ENCODE results near the gene DNAJB8. TPM values are rescaled to one million over a fixed set of nuclear protein-coding genes. Genes with fewer than 3 reads are reported as not detected.

DNAJB8 gene
- total RNA-seq, 2 experiments from 2014 or later = not detected

- no peak for DNase-seq
- ChIA-PET POLR2A (no interaction called here), CTCF (no interaction called here)
- no peak overlapping the region for H3K27ac Mint-ChIP-seq
- H3K9me3 Mint-ChIP-seq = no peaks in the 10 kb centered on the region
- H3K36me3 Mint-ChIP-seq = no peaks in the 10 kb centered on the region
- peaks cover 14% of the 10 kb centered on the region for H3K4me1 Mint-ChIP-seq (ENCODE audit: low read depth)
- intact Hi-C loops (cut with micrococcal nuclease) = no loop called here
- no peak overlapping the region for H3K4me3 Mint-ChIP-seq
- H3K27me3 Mint-ChIP-seq = peaks cover 54% of the 10 kb centered on the region
Measured at GRCh38 chr3:128480278-128480677, 13.6 kb upstream of the DNAJB8 start.

DNA sequence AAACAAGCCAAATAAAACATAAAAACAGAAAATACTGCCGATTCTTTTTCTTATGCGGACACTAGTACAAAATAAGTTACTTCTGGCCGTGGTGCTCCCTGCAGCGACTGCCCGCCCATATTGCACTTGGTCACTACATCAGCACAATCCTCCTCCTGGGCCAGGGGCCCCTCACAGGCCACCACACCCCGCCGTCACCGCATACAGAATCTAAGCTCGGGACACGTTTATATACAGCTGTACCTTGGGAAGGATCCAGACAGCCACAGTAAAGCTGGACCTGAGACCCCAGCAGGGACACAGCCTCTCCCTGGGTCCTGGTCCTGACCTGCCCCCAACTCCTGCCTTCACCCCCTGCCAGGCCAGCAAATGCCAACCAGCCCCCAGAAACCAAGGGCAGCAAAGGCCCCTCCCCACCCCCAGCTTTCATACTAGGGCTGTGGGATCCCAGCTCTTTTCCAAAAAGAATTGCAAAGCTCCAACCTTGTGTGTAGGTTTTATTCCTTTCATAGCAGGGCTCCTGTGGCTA lies 12.9 kb upstream of the DNAJB8 start:
- peaks cover 14% of the 10 kb centered on the region for H3K4me1 Mint-ChIP-seq (ENCODE audit: low read depth)
- no peaks in the 10 kb centered on the region for H3K9me3 Mint-ChIP-seq
- H3K27me3 Mint-ChIP-seq = peaks cover 47% of the 10 kb centered on the region
- no peak overlapping the region for H3K4me3 Mint-ChIP-seq
- CTCF ChIA-PET = no interaction called here
- no peak for DNase-seq
- no peak overlapping the region for H3K27ac Mint-ChIP-seq
- no peaks in the 10 kb centered on the region for H3K36me3 Mint-ChIP-seq
- POLR2A ChIA-PET = no interaction called here
- intact Hi-C loops (cut with micrococcal nuclease) = no loop called here

- no peak overlapping the region for H3K27ac Mint-ChIP-seq
- H3K9me3 Mint-ChIP-seq = no peaks in the 10 kb centered on the region
- no peaks in the 10 kb centered on the region for H3K36me3 Mint-ChIP-seq
- peaks cover 12% of the 10 kb centered on the region for H3K4me1 Mint-ChIP-seq (ENCODE audit: low read depth)
- H3K27me3 Mint-ChIP-seq = peaks cover 39% of the 10 kb centered on the region
- H3K4me3 Mint-ChIP-seq = no peak overlapping the region
- DNase-seq = no peak
- ChIA-PET POLR2A (no interaction called here), CTCF (no interaction called here)
- intact Hi-C loops (cut with micrococcal nuclease) = no loop called here
Measured at GRCh38 chr3:128478576-128479506, 12.2 kb upstream of the DNAJB8 start.

DNA sequence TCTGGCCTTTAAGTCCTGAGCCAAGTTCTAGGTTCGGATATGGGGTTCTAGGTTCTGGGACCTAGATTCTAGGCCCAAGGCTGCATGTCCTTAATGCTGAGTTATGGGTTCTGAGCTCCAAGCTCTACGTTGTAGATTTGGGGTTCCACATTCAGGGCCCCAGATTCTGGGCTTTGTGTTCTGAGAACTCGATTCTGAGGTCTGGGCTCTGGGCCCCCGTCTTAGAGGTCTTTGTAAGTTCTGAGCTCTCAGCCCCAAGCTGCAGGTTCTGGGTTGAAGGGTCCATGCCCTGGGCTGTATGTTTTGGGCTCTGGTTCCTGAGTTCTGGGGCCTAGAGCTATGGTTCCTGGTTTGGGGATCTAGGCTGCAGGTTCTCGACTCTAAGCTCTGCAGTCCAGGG lies 10.0 kb upstream of the DNAJB8 start:
- Mint-ChIP-seq H3K27ac (no peak overlapping the region), H3K4me1 (ENCODE audit: low read depth) (no peaks in the 10 kb centered on the region), H3K36me3 (no peaks in the 10 kb centered on the region), H3K9me3 (no peaks in the 10 kb centered on the region), H3K4me3 (no peak overlapping the region), H3K27me3 (peaks cover 27% of the 10 kb centered on the region)
- POLR2A ChIA-PET = no interaction called here
- intact Hi-C loops (cut with micrococcal nuclease) = no loop called here
- DNase-seq = no peak
- CTCF ChIA-PET = interaction anchor here (0.7 to 1.0 kb wide), 3 partner anchors 21 to 518 kb away, joined by 3 read pairs; no protein-coding TSS in a partner anchor

- Mint-ChIP-seq H3K4me3 (no peak overlapping the region), H3K27ac (no peak overlapping the region), H3K27me3 (peaks cover 27% of the 10 kb centered on the region), H3K9me3 (no peaks in the 10 kb centered on the region), H3K4me1 (ENCODE audit: low read depth) (no peaks in the 10 kb centered on the region), H3K36me3 (no peaks in the 10 kb centered on the region)
- no peak for DNase-seq
- ChIA-PET POLR2A (no interaction called here), CTCF (no interaction called here)
- intact Hi-C loops (cut with micrococcal nuclease) = no loop called here
Measured at GRCh38 chr3:128475355-128475754, 8.7 kb upstream of the DNAJB8 start.

- H3K27ac Mint-ChIP-seq = no peak overlapping the region
- ChIA-PET POLR2A (no interaction called here), CTCF (no interaction called here)
- peaks cover 22% of the 10 kb centered on the region for H3K27me3 Mint-ChIP-seq
- no peak overlapping the region for H3K4me3 Mint-ChIP-seq
- H3K9me3 Mint-ChIP-seq = no peaks in the 10 kb centered on the region
- no peaks in the 10 kb centered on the region for H3K4me1 Mint-ChIP-seq (ENCODE audit: low read depth)
- H3K36me3 Mint-ChIP-seq = no peaks in the 10 kb centered on the region
- DNase-seq = no peak
- intact Hi-C loops (cut with micrococcal nuclease) = no loop called here
Measured at GRCh38 chr3:128473737-128474136, 7.0 kb upstream of the DNAJB8 start.

DNA sequence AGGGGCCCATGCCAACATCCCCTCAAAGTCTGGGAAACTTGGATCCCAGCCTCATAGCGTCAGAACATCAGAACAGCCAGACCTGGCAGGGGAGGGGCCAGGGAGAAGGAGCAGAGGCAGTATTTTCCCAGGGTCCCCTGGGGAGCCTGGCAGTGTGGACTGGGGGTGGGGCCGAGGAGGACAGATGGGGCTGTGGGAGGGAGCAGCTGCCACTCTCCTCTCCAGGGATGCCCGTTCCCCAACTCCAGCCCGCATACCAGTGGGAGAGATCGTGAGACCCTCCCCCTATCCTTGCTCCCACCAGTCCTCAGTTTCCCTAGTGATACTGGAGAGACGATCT lies 6.5 kb upstream of the DNAJB8 start:
- Mint-ChIP-seq H3K4me3 (no peak overlapping the region), H3K4me1 (ENCODE audit: low read depth) (no peaks in the 10 kb centered on the region), H3K36me3 (no peaks in the 10 kb centered on the region), H3K9me3 (no peaks in the 10 kb centered on the region), H3K27ac (no peak overlapping the region), H3K27me3 (peaks cover 17% of the 10 kb centered on the region)
- ChIA-PET CTCF (no interaction called here), POLR2A (no interaction called here)
- intact Hi-C loops (cut with micrococcal nuclease) = no loop called here
- DNase-seq = no peak

DNA sequence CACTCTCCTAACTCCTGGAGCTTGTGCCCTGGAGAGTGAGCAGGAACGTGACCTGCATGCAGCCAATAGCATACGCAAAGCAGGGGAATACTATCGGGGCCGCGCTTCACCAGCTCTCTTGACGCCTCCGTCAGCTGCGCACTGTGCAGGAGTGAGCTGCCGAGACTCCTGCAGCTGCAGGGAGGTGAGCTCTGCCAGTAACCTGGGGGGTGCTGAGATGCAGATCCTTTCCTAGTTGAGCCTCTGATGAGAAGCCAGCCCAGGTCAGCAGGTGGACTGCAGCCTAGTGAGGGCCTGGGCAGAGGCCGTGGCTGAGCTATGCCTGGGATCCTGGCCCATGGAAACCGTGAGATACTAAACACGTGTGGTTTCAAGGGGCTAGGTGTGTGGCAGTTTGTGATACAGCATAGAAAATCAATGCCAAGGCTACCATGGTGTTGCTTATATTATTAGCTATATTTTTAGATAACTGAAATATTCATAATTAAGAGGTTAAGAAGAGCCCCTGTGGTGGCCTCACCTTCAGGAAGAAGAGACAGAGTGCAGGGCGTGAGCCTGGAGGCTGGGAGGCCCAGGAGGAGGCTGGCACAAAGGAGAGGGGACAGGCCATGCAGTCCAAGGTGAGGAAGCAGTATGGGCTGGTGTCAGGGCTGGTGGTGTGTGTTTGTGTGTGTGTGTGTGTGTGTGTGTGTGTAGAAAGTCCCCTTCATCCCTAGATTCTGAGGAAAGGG lies 5.9 kb upstream of the DNAJB8 start:
- no peaks in the 10 kb centered on the region for H3K36me3 Mint-ChIP-seq
- H3K4me3 Mint-ChIP-seq = no peak overlapping the region
- intact Hi-C loops (cut with micrococcal nuclease) = no loop called here
- H3K4me1 Mint-ChIP-seq (ENCODE audit: low read depth) = no peaks in the 10 kb centered on the region
- peaks cover 13% of the 10 kb centered on the region for H3K27me3 Mint-ChIP-seq
- ChIA-PET POLR2A (interaction anchor here (0.5 kb wide), 1 partner anchor 51 kb away, joined by 3 read pairs; no protein-coding TSS in a partner anchor), CTCF (interaction anchor here (0.6 kb wide), 1 partner anchor 25 kb away, joined by 3 read pairs; no protein-coding TSS in a partner anchor)
- no peak overlapping the region for H3K27ac Mint-ChIP-seq
- H3K9me3 Mint-ChIP-seq = no peaks in the 10 kb centered on the region
- no peak for DNase-seq

- CTCF ChIA-PET = no interaction called here
- H3K27ac Mint-ChIP-seq = no peak overlapping the region
- H3K4me3 Mint-ChIP-seq = no peak overlapping the region
- intact Hi-C loops (cut with micrococcal nuclease) = no loop called here
- no peak for DNase-seq
- no peaks in the 10 kb centered on the region for H3K36me3 Mint-ChIP-seq
- peaks cover 9% of the 10 kb centered on the region for H3K4me1 Mint-ChIP-seq (ENCODE audit: low read depth)
- POLR2A ChIA-PET = no interaction called here
- no peaks in the 10 kb centered on the region for H3K9me3 Mint-ChIP-seq
- peaks cover 17% of the 10 kb centered on the region for H3K27me3 Mint-ChIP-seq
Measured at GRCh38 chr3:128471720-128472119, 5.0 kb upstream of the DNAJB8 start.

GRCh38 chr3:128471110-128471509 lies 4.4 kb upstream of the DNAJB8 start:
- intact Hi-C loops (cut with micrococcal nuclease) = no loop called here

GRCh38 chr3:128470134-128470899 lies 3.6 kb upstream of the DNAJB8 start:
- H3K4me3 Mint-ChIP-seq = no peak overlapping the region
- no peak for DNase-seq
- H3K27ac Mint-ChIP-seq = no peak overlapping the region
- ChIA-PET POLR2A (no interaction called here), CTCF (no interaction called here)
- H3K36me3 Mint-ChIP-seq = no peaks in the 10 kb centered on the region
- intact Hi-C loops (cut with micrococcal nuclease) = no loop called here
- peaks cover 25% of the 10 kb centered on the region for H3K27me3 Mint-ChIP-seq
- peaks cover 9% of the 10 kb centered on the region for H3K4me1 Mint-ChIP-seq (ENCODE audit: low read depth)
- no peaks in the 10 kb centered on the region for H3K9me3 Mint-ChIP-seq

More at GRCh38 chr3:128471110-128471509, 4.4 kb upstream of the DNAJB8 start:
- peaks cover 9% of the 10 kb centered on the region for H3K4me1 Mint-ChIP-seq (ENCODE audit: low read depth)
- no peaks in the 10 kb centered on the region for H3K36me3 Mint-ChIP-seq
- CTCF ChIA-PET = no interaction called here
- H3K27me3 Mint-ChIP-seq = peaks cover 20% of the 10 kb centered on the region
- no peak for DNase-seq
- POLR2A ChIA-PET = no interaction called here
- no peak overlapping the region for H3K4me3 Mint-ChIP-seq
- no peaks in the 10 kb centered on the region for H3K9me3 Mint-ChIP-seq
- H3K27ac Mint-ChIP-seq = no peak overlapping the region

- POLR2A ChIA-PET = no interaction called here
- Mint-ChIP-seq H3K36me3 (no peaks in the 10 kb centered on the region), H3K4me3 (no peak overlapping the region), H3K27ac (no peak overlapping the region), H3K9me3 (no peaks in the 10 kb centered on the region), H3K4me1 (ENCODE audit: low read depth) (peaks cover 9% of the 10 kb centered on the region), H3K27me3 (peaks cover 25% of the 10 kb centered on the region)
- CTCF ChIA-PET = no interaction called here
- DNase-seq = no peak
- intact Hi-C loops (cut with micrococcal nuclease) = no loop called here
Measured at GRCh38 chr3:128469556-128469955, 2.9 kb upstream of the DNAJB8 start.
